Keratinocyte (primary cell): ENCODE data around the gene WARS2.

Experiments
- EZH2 ChIP-seq: IDR thresholded peaks from one replicate; pipeline ENCODE4 v1.6.1; 2012; ENCODE audit warnings: inconsistent platforms, mild to moderate bottlenecking, low read length, moderate library complexity
- TF ChIP-seq, protein P1 (sequence below), 3 experiments: IDR thresholded peaks in 1 of 3; conservative IDR thresholded peaks in 1 of 3; optimal IDR thresholded peaks in 1 of 3; 2 replicates in 2 of 3; 3 replicates in 1 of 3; pipeline versions ENCODE3 to v1.5.1; 2011; ENCODE audit warnings: low read length in 3 of 3, mild to moderate bottlenecking in 3 of 3, moderate library complexity in 2 of 3, control low read depth in 1 of 3, inconsistent platforms in 1 of 3; ENCODE audit not compliant: insufficient read depth in 2 of 3; ENCODE audit errors: extremely low read depth in 1 of 3

DNA sequence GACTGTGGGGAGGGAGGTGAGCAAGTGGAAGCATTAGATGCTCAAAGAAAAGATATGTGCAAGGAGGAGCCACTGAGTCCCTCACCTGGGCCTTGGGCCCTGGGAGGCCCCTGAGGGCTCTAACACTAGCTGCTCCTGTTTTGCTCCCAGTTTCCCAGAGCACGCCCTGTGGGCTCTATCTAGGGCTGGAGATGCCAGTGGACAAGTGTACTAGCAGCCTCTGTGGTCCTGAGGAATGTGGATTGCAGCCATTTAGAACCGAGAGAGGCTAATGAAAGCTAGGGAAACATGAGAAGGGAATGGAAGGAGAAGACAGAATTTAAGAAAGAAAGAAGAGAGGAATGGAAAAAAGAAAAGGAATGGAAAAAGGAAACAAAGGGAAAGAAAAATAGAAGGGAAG is 142.3 kb downstream of the WARS2 start:
- TF ChIP-seq, protein P1, sequence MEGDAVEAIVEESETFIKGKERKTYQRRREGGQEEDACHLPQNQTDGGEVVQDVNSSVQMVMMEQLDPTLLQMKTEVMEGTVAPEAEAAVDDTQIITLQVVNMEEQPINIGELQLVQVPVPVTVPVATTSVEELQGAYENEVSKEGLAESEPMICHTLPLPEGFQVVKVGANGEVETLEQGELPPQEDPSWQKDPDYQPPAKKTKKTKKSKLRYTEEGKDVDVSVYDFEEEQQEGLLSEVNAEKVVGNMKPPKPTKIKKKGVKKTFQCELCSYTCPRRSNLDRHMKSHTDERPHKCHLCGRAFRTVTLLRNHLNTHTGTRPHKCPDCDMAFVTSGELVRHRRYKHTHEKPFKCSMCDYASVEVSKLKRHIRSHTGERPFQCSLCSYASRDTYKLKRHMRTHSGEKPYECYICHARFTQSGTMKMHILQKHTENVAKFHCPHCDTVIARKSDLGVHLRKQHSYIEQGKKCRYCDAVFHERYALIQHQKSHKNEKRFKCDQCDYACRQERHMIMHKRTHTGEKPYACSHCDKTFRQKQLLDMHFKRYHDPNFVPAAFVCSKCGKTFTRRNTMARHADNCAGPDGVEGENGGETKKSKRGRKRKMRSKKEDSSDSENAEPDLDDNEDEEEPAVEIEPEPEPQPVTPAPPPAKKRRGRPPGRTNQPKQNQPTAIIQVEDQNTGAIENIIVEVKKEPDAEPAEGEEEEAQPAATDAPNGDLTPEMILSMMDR (optimal IDR thresholded peaks at IDR 0.05 in 1 of 3, IDR thresholded peaks at IDR 0.05 in 1 of 3, conservative IDR thresholded peaks at IDR 0.05 in 1 of 3; ENCODE audit: extremely low read depth in 1 of 3, insufficient read depth in 2 of 3, low read length in 3 of 3): no peak
- no peak for TF ChIP-seq EZH2
